NCI-H748 (cell line): Measurements from ENCODE around the gene SGTA.
"Not testable (repeated sequence)": the region's sequence is repeated elsewhere in the genome, so short reads cannot be mapped to it uniquely, and the experiment has no call there.

Experiments used
- DNase-seq: peaks from one replicate; lab custom pipeline; 2025; ENCODE audit not compliant: unreplicated experiment; lab: John Stamatoyannopoulos, UW

The SGTA gene

GRCh38 chr19:2714531-2715269, 68.4 kb downstream of the SGTA start:
- DNase-seq = no peak

GRCh38 chr19:2714102-2714501, 69.0 kb downstream of the SGTA start:
- DNase-seq = not testable (repeated sequence)

- DNase-seq = not testable (repeated sequence)
Measured at GRCh38 chr19:2713170-2713569, 69.9 kb downstream of the SGTA start.

- no peak for DNase-seq
Measured at GRCh38 chr19:2711875-2712205, 71.2 kb downstream of the SGTA start.

GRCh38 chr19:2711172-2711874, 71.8 kb downstream of the SGTA start:
- no peak for DNase-seq

GRCh38 chr19:2706251-2706650, 76.8 kb downstream of the SGTA start:
- DNase-seq = no peak
